H1 (cell line): ENCODE data around the gene IGF2R. TPM values are rescaled to one million over a fixed set of nuclear protein-coding genes. Genes with fewer than 3 reads are reported as not detected.

Experiments
- CTCF ChIA-PET: fragments of 300-600 bp; sonication (Branson Sonifier 250); formaldehyde crosslinking; loops from one replicate; lab custom pipeline; 2021; ENCODE audit not compliant: partially characterized antibody; lab: Charles Lee
- POLR2A ChIA-PET: fragments of 300-600 bp; sonication (Branson Sonifier 250); formaldehyde crosslinking; loops from one replicate; lab custom pipeline; 2021; ENCODE audit warnings: inconsistent platforms; ENCODE audit not compliant: partially characterized antibody; lab: Charles Lee
- DNase-seq, 2 experiments: peaks; one replicate each; pipeline versions ENCODE4 v3.0.0 to v3.0.0-alpha.2; 2010 to 2022; ENCODE audit warnings: low spot score in 2 of 2, low read depth in 1 of 2, mixed read lengths in 1 of 2
- FAIRE-seq: peaks from 2 replicates; lab custom pipeline; 2011; peaks lifted over from hg19 to GRCh38; lab: Jason Lieb, UNC
- H2AFZ ChIP-seq: 2 replicates; pipeline ENCODE4 v1.8.1; 2012; ENCODE audit warnings: low read length, inconsistent platforms
- H2AK5ac ChIP-seq: 2 replicates; pipeline ENCODE4 v1.6.1; 2013; ENCODE audit warnings: low read depth, low read length
- H2BK120ac ChIP-seq: replicated peaks from 2 replicates; pipeline ENCODE3; 2013; ENCODE audit warnings: low read depth, low read length, inconsistent platforms
- H2BK12ac ChIP-seq: 2 replicates; pipeline ENCODE4 v1.6.1; 2013; ENCODE audit warnings: low read depth, low read length
- H2BK15ac ChIP-seq: 2 replicates; pipeline ENCODE4 v1.6.1; 2013; ENCODE audit warnings: low read length
- H2BK20ac ChIP-seq: 2 replicates; pipeline ENCODE4 v1.6.1; 2013; ENCODE audit warnings: low read length
- H2BK5ac ChIP-seq: 2 replicates; pipeline ENCODE4 v1.6.1; 2013; ENCODE audit warnings: low read depth, low read length
- H3K14ac ChIP-seq: 2 replicates; pipeline ENCODE4 v1.6.1; 2013; ENCODE audit warnings: inconsistent platforms; ENCODE audit not compliant: insufficient read length
- H3K18ac ChIP-seq: 2 replicates; pipeline ENCODE4 v1.6.1; 2013; ENCODE audit warnings: low read length; ENCODE audit errors: extremely low read depth
- H3K23ac ChIP-seq: 2 replicates; pipeline ENCODE4 v1.6.1; 2013; ENCODE audit warnings: inconsistent platforms; ENCODE audit not compliant: insufficient read length
- H3K23me2 ChIP-seq: 2 replicates; pipeline ENCODE4 v1.6.1; 2013; ENCODE audit warnings: low read depth, low read length
- H3K27ac ChIP-seq: 2 replicates; pipeline ENCODE4 v1.6.1; 2011; ENCODE audit warnings: low read depth, low read length, inconsistent platforms
- H3K27me3 ChIP-seq, 4 experiments: replicated peaks in 1 of 4; 1 replicate in 1 of 4; 2 replicates in 3 of 4; pipeline versions ENCODE4 v1.6.1 to v1.8.1; 2011 to 2013; ENCODE audit warnings: low read length in 3 of 4, mild to moderate bottlenecking in 3 of 4, inconsistent platforms in 2 of 4, mixed read lengths in 2 of 4, moderate library complexity in 1 of 4; ENCODE audit not compliant: control insufficient read depth in 3 of 4, insufficient read depth in 3 of 4; ENCODE audit errors: extremely low read depth in 1 of 4
- H3K36me3 ChIP-seq, 4 experiments: 2 replicates each; pipeline versions ENCODE4 v1.6.1 to v1.8.1; 2011 to 2013; ENCODE audit warnings: mild to moderate bottlenecking in 4 of 4, low read length in 3 of 4, moderate library complexity in 2 of 4, control low read depth in 1 of 4, inconsistent platforms in 1 of 4; ENCODE audit not compliant: insufficient read depth in 4 of 4, control insufficient read depth in 2 of 4
- H3K4ac ChIP-seq: replicated peaks from 2 replicates; pipeline ENCODE3; 2013; ENCODE audit warnings: low read length, low read depth, mixed read lengths, inconsistent platforms; ENCODE audit not compliant: insufficient read length
- H3K4me1 ChIP-seq, 4 experiments: replicated peaks in 1 of 4; 1 replicate in 1 of 4; 2 replicates in 3 of 4; pipeline versions ENCODE4 v1.6.1 to v1.8.1; 2011 to 2013; ENCODE audit warnings: low read length in 3 of 4, inconsistent platforms in 2 of 4, mixed read lengths in 1 of 4; ENCODE audit not compliant: insufficient read depth in 4 of 4, control insufficient read depth in 3 of 4
- H3K4me2 ChIP-seq, 2 experiments: 2 replicates each; pipeline versions ENCODE4 v1.6.1 to v1.8.1; 2011 to 2013; ENCODE audit warnings: low read depth in 2 of 2, low read length in 2 of 2, control low read depth in 1 of 2, inconsistent platforms in 1 of 2, mild to moderate bottlenecking in 1 of 2; ENCODE audit not compliant: insufficient read depth in 1 of 2
- H3K4me3 ChIP-seq, 4 experiments: fragments of 200-600, 300-600 bp in 1 of 4; sonication (generic), shearing (Covaris generic), sonication (Bioruptor Twin) in 1 of 4; 2 replicates each; pipeline versions ENCODE4 v1.5.1 to v1.8.1; 2011 to 2016; ENCODE audit warnings: low read length in 4 of 4, low read depth in 3 of 4, control low read depth in 2 of 4, inconsistent platforms in 2 of 4, mild to moderate bottlenecking in 2 of 4, mixed read lengths in 1 of 4, moderate library complexity in 1 of 4; ENCODE audit not compliant: insufficient read depth in 2 of 4; ENCODE audit errors: extremely low read depth in 1 of 4
- H3K56ac ChIP-seq: replicated peaks from 2 replicates; pipeline ENCODE3; 2013; ENCODE audit warnings: low read depth, mild to moderate bottlenecking, mixed read lengths, low read length, inconsistent platforms; ENCODE audit not compliant: insufficient read length
- H3K79me1 ChIP-seq: 2 replicates; pipeline ENCODE4 v1.6.1; 2013; ENCODE audit warnings: low read depth, low read length, control low read depth
- H3K79me2 ChIP-seq, 2 experiments: 2 replicates each; pipeline versions ENCODE4 v1.6.1 to v1.8.1; 2012 to 2013; ENCODE audit warnings: low read length in 2 of 2, mild to moderate bottlenecking in 2 of 2, inconsistent platforms in 1 of 2; ENCODE audit not compliant: insufficient read depth in 2 of 2, control insufficient read depth in 1 of 2
- H3K9ac ChIP-seq, 4 experiments: replicated peaks in 1 of 4; 1 replicate in 1 of 4; 2 replicates in 3 of 4; pipeline versions ENCODE4 v1.6.1 to v1.8.1; 2011 to 2013; ENCODE audit warnings: low read depth in 3 of 4, low read length in 3 of 4, control low read depth in 2 of 4, mild to moderate bottlenecking in 2 of 4, moderate library complexity in 2 of 4, inconsistent platforms in 1 of 4; ENCODE audit errors: extremely low read depth in 1 of 4
- H3K9me3 ChIP-seq, 2 experiments: 2 replicates each; pipeline versions ENCODE4 v1.6.1 to v1.8.1; 2012 to 2013; ENCODE audit warnings: mild to moderate bottlenecking in 2 of 2, moderate library complexity in 2 of 2, control low read depth in 1 of 2, inconsistent platforms in 1 of 2, low read depth in 1 of 2, low read length in 1 of 2, mixed read lengths in 1 of 2; ENCODE audit not compliant: insufficient read depth in 2 of 2
- H4K20me1 ChIP-seq, 2 experiments: replicated peaks in 1 of 2; 2 replicates each; pipeline versions ENCODE3 to v1.8.1; 2011 to 2013; ENCODE audit warnings: inconsistent platforms in 2 of 2, low read length in 2 of 2, mild to moderate bottlenecking in 1 of 2; ENCODE audit not compliant: insufficient read depth in 2 of 2, control insufficient read depth in 1 of 2
- H4K5ac ChIP-seq: 2 replicates; pipeline ENCODE4 v1.6.1; 2013; ENCODE audit warnings: low read length, low read depth, mixed read lengths, inconsistent platforms; ENCODE audit not compliant: insufficient read length
- H4K8ac ChIP-seq: 2 replicates; pipeline ENCODE4 v1.8.0; 2013; ENCODE audit warnings: mild to moderate bottlenecking, moderate library complexity, low read length, inconsistent platforms; ENCODE audit not compliant: insufficient read depth; ENCODE audit errors: extremely low read depth
- H4K91ac ChIP-seq: replicated peaks from 2 replicates; pipeline ENCODE3; 2013; ENCODE audit warnings: low read length, mixed read lengths, inconsistent platforms; ENCODE audit not compliant: insufficient read length
- ASH2L ChIP-seq: fragments of 200-600, 300-600 bp; sonication (generic); IDR thresholded peaks from one replicate; pipeline ENCODE4 v1.7.1; 2017; ENCODE audit warnings: low read length
- CTBP2 ChIP-seq: IDR thresholded peaks from 2 replicates; pipeline ENCODE4 v1.7.0; 2011; ENCODE audit warnings: borderline replicate concordance, mild to moderate bottlenecking, moderate library complexity, mixed read lengths, low read length; ENCODE audit not compliant: insufficient read depth, insufficient read length
- EP300 ChIP-seq, 2 experiments: IDR thresholded peaks; 1 replicate in 1 of 2; 2 replicates in 1 of 2; pipeline ENCODE4 v1.6.1; 2011 to 2012; ENCODE audit warnings: low read depth in 2 of 2, low read length in 2 of 2, mild to moderate bottlenecking in 2 of 2, borderline replicate concordance in 1 of 2, inconsistent platforms in 1 of 2, moderate library complexity in 1 of 2
- KDM1A ChIP-seq: fragments of 200-600, 300-600 bp; sonication (generic); IDR thresholded peaks from 2 replicates; pipeline ENCODE4 v1.7.1; 2016; ENCODE audit warnings: mild to moderate bottlenecking, low read length, borderline replicate concordance
- KDM5A ChIP-seq: fragments of 200-600 bp; IDR thresholded peaks from 2 replicates; pipeline ENCODE4 v1.7.1; 2012; ENCODE audit warnings: mild to moderate bottlenecking, low read length, inconsistent platforms, mixed read lengths
- POLR2AphosphoS5 ChIP-seq: IDR thresholded peaks from 2 replicates; pipeline ENCODE4 v1.6.1; 2011; ENCODE audit warnings: low read depth, low read length
- SIN3A ChIP-seq, 2 experiments: IDR thresholded peaks in 1 of 2; conservative IDR thresholded peaks in 1 of 2; 2 replicates each; pipeline ENCODE4 v1.6.1; 2011 to 2012; ENCODE audit warnings: low read length in 2 of 2, improper control_type of control experiment in 1 of 2, low read depth in 1 of 2, mild to moderate bottlenecking in 1 of 2
- SIX5 ChIP-seq: IDR thresholded peaks from 2 replicates; pipeline ENCODE4 v1.6.1; 2011; ENCODE audit warnings: mild to moderate bottlenecking, low read depth, low read length
- ZNF274 ChIP-seq: IDR thresholded peaks from 2 replicates; pipeline ENCODE4 v1.7.0; 2012; ENCODE audit warnings: low read length, borderline replicate concordance; ENCODE audit errors: extremely low read depth
- WGBS, 2 experiments: shearing (Covaris generic) in 1 of 2; methylation state at CpG; one replicate each; pipeline versions ENCODE4 v1.1.6 to v1.1.7; 2013 to 2015; ENCODE audit warnings: low lambda C conversion rate in 2 of 2, mixed read lengths in 2 of 2, inconsistent platforms in 1 of 2, low coverage in 1 of 2, missing lambda C conversion rate in 1 of 2; ENCODE audit not compliant: insufficient replicate concordance in 2 of 2, insufficient coverage in 1 of 2, insufficient read length in 1 of 2; ENCODE audit errors: extremely low coverage in 1 of 2, missing lambda C conversion rate in 1 of 2; 5-methylcytosine and 5-hydroxymethylcytosine counted together
- polyA plus RNA-seq, 7 experiments: library from polyadenylated mRNA; depleted of rRNA in 3 of 7; stranded (reverse) in 5 of 7; unstranded in 2 of 7; fragments of >200 nt in 5 of 7; fragments of 200-250 nt in 2 of 7; gene quantifications; 1 replicate in 5 of 7; 2 replicates in 1 of 7; 4 replicates in 1 of 7; pipeline versions ENCODE4 v1.2.1 to v1.2.3, GENCODE V29; 2011 to 2013; ENCODE audit warnings: missing spikeins in 2 of 7, mixed read lengths in 2 of 7
- total RNA-seq: library from RNA; stranded (reverse); fragmentation: NEBNext Ultra II Directional; extraction: Animal tissue kit (Norgen Biotek cat#: 25700); gene quantifications from 2 replicates; pipeline ENCODE4 v1.2.1, GENCODE V29; 2021
- TF ChIP-seq, protein P1 (sequence below): IDR thresholded peaks from 2 replicates; pipeline ENCODE4 v1.6.1; 2012; ENCODE audit warnings: inconsistent platforms
- TF ChIP-seq, protein P2 (sequence below): IDR thresholded peaks from 2 replicates; pipeline ENCODE4 v1.6.1; 2011; ENCODE audit warnings: low read depth, mild to moderate bottlenecking, low read length; ENCODE audit not compliant: insufficient read depth
- TF ChIP-seq, protein P3 (sequence below): IDR thresholded peaks from 2 replicates; pipeline ENCODE4 v1.6.1; 2011; ENCODE audit warnings: low read length, improper control_type of control experiment

Gene IGF2R
- total and polyA plus RNA-seq, 2 of the 8 experiments (the other 6 are each of a cell fraction or from before 2014, with no cell fraction given): 20.6 to 74.1 TPM

DNA sequence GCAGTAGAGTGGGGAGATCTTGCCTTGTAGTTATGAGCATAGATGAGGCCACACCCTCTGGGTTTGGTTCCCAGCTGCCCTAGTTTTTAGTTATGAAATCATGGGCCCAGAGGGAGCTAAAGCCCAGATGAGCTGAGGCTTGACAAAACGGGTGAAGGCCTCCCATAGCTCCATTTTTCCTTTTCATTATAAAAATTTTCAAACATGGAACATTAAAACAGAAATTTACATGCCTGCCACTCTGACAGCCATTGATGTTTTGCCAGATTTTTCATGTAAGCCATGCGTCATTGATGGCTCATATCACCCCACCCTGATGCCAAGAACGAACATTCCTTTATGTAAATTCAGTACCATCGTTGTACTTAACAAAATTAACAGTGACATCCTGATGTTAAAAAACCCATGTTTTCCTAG, 67.9 kb downstream of the IGF2R start:
- no peak overlapping the region for H3K4me3 ChIP-seq
- ChIA-PET POLR2A (no interaction called here), CTCF (interaction anchor here (0.6 to 1.4 kb wide), 4 partner anchors 11 to 399 kb away, joined by 3 to 5 read pairs (median 3); no protein-coding TSS in a partner anchor)
- H4K5ac ChIP-seq: no peak overlapping the region
- H3K79me1 ChIP-seq: no peaks in the 10 kb centered on the region
- H3K79me2 ChIP-seq: no peaks in the 10 kb centered on the region
- H3K56ac ChIP-seq: no peak overlapping the region
- H3K14ac ChIP-seq: no peak overlapping the region
- no peak overlapping the region for H2BK20ac ChIP-seq
- no peak overlapping the region for H2BK120ac ChIP-seq
- no peaks in the 10 kb centered on the region for H3K27me3 ChIP-seq
- H4K91ac ChIP-seq: no peak overlapping the region
- H3K4me2 ChIP-seq: no peak overlapping the region
- no peaks in the 10 kb centered on the region for H3K4me1 ChIP-seq
- DNase-seq (no peak), FAIRE-seq (no peak)
- no peak overlapping the region for H3K27ac ChIP-seq
- no peak overlapping the region for H4K8ac ChIP-seq
- H2BK15ac ChIP-seq: no peak overlapping the region
- H2BK12ac ChIP-seq: no peak overlapping the region
- peaks cover 2 to 6% of the 10 kb centered on the region in 2 experiments for H4K20me1 ChIP-seq
- no peak overlapping the region for H2BK5ac ChIP-seq
- H3K36me3 ChIP-seq: peaks cover 15 to 55% (median 46%) of the 10 kb centered on the region in 4 experiments
- no peaks in the 10 kb centered on the region for H3K23me2 ChIP-seq
- no peak overlapping the region for H3K23ac ChIP-seq
- H2AFZ ChIP-seq: no peak overlapping the region
- no peaks in the 10 kb centered on the region for H3K9me3 ChIP-seq
- H3K9ac ChIP-seq: no peak overlapping the region
- H2AK5ac ChIP-seq: no peak overlapping the region
- no peak overlapping the region for H3K18ac ChIP-seq
- 87% methylated on average over 4 of the region's 4 CpGs; no CpG with 5 or more reads in 1 of the 2 experiments for WGBS, 2 experiments
- H3K4ac ChIP-seq: no peak overlapping the region
- no peak for TF ChIP-seq CTBP2
- TF ChIP-seq ASH2L: no peak
- no peak for TF ChIP-seq ZNF274
- no peak for TF ChIP-seq KDM5A
- TF ChIP-seq, protein P1, sequence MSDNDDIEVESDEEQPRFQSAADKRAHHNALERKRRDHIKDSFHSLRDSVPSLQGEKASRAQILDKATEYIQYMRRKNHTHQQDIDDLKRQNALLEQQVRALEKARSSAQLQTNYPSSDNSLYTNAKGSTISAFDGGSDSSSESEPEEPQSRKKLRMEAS: no peak
- TF ChIP-seq SIX5: no peak
- TF ChIP-seq, protein P2, sequence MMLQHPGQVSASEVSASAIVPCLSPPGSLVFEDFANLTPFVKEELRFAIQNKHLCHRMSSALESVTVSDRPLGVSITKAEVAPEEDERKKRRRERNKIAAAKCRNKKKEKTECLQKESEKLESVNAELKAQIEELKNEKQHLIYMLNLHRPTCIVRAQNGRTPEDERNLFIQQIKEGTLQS: no peak
- TF ChIP-seq SIN3A (conservative IDR thresholded peaks at IDR 0.05 in 1 of 2, IDR thresholded peaks at IDR 0.05 in 1 of 2; ENCODE audit: low read depth in 1 of 2, low read length in 2 of 2): no peak
- TF ChIP-seq KDM1A: no peak
- TF ChIP-seq POLR2AphosphoS5: no peak
- TF ChIP-seq EP300 (IDR thresholded peaks at IDR 0.05; ENCODE audit: borderline replicate concordance in 1 of 2, low read depth in 2 of 2, low read length in 2 of 2): no peak
- TF ChIP-seq, protein P3, sequence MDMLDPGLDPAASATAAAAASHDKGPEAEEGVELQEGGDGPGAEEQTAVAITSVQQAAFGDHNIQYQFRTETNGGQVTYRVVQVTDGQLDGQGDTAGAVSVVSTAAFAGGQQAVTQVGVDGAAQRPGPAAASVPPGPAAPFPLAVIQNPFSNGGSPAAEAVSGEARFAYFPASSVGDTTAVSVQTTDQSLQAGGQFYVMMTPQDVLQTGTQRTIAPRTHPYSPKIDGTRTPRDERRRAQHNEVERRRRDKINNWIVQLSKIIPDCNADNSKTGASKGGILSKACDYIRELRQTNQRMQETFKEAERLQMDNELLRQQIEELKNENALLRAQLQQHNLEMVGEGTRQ: no peak
